GM12892 (cell line): ENCODE results near the gene FAM181B.

Experiments
- POLR2A ChIP-seq: IDR thresholded peaks from 2 replicates; pipeline ENCODE4 v1.6.1; 2011; ENCODE audit warnings: low read depth, low read length, control low read depth
- POLR2AphosphoS5 ChIP-seq: IDR thresholded peaks from 2 replicates; pipeline ENCODE4 v1.6.1; 2011; ENCODE audit warnings: low read depth, low read length, control low read depth
- TAF1 ChIP-seq: IDR thresholded peaks from 2 replicates; pipeline ENCODE4 v1.6.1; 2011; ENCODE audit warnings: low read depth, mild to moderate bottlenecking, control low read depth, low read length, borderline replicate concordance

GRCh38 chr11:82692981-82693380 lies 40.7 kb downstream of the FAM181B start:
- TF ChIP-seq POLR2AphosphoS5 (no peak), POLR2A (no peak), TAF1 (no peak)
